ENCODE measurements around the gene FAM187B. TPM values are rescaled to one million over a fixed set of nuclear protein-coding genes. Genes with fewer than 3 reads are reported as not detected.

FAM187B gene
- total and polyA plus RNA-seq, 4 donors = 0.17 TPM; not detected in 3

DNA sequence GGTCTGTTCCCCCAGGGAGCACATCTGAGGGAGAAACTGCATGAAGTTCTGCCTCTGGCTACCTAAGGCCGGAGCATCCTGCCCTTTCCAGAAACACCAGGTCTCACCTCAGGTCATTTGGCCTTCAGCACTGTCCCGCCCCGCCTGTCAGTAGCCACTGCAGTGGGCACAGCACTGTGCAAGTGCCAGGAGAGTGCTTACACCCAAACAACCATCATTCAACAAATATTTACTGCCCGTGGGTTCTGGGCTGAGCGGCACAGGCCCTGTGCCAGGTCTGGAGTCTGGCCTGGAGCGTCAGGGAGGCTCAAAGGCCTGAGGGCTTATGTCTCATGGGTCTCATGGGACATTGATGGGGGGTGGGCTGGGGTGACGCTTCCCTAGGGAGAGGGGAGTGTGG is 43.0 kb upstream of the FAM187B start (continued):
- TF ChIP-seq CTCF (IDR thresholded peaks at IDR 0.05; ENCODE audit: low read depth, low read length, missing input control) = no peak

DNA sequence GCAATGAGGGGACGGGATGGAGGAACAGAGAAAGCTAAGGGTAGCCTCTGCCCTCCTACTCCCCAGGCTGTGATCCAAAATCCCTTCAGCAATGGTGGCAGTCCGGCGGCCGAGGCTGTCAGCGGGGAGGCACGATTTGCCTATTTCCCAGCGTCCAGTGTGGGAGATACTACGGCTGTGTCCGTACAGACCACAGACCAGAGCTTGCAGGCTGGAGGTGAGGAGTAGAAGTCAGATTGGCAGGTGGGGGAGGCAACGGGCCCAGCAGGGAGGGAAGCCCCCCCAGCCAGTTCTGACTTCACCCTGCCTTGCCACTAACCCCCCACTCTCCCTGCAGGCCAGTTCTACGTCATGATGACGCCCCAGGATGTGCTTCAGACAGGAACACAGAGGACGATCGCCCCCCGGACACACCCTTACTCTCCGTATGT is 41.9 kb upstream of the FAM187B start:
- Histone ChIP-seq H3K27ac (ENCODE audit: low read depth in 1 of 2, low read length in 2 of 2) (peak overlapping the region; percentile 82 to 91), H3K9ac (ENCODE audit: low read depth in 1 of 2, low read length in 2 of 2) (no peak overlapping the region), H3K4me1 (ENCODE audit: control insufficient read depth in 4 of 4, insufficient read depth in 4 of 4, low read length in 3 of 4) (peaks cover 22 to 63% (median 41%) of the 10 kb centered on the region in 4 donors), H3K9me3 (ENCODE audit: control insufficient read depth in 4 of 4, low read length in 3 of 4) (no peaks in the 10 kb centered on the region), H3K27me3 (ENCODE audit: control insufficient read depth in 4 of 4, insufficient read depth in 4 of 4, low read length in 3 of 4) (no peaks in the 10 kb centered on the region), H3K4me3 (ENCODE audit: low read depth in 1 of 3, low read length in 3 of 3) (peak overlapping the region in 1 of 3 donors; percentile 41), H3K36me3 (ENCODE audit: control insufficient read depth in 4 of 4, insufficient read depth in 3 of 4, low read depth in 1 of 4, low read length in 3 of 4) (peaks cover 0 to 8% (median 6%) of the 10 kb centered on the region in 4 donors)
- DNase-seq (ENCODE audit: low spot score) = no peak
- WGBS = 92% methylated on average over 16 of the region's 16 CpGs
- TF ChIP-seq RAD21 (IDR thresholded peaks at IDR 0.05) (no peak), HNF4G (IDR thresholded peaks at IDR 0.05) (no peak), EGR1 (IDR thresholded peaks at IDR 0.05; ENCODE audit: low read depth in 2 of 2) (no peak), TAF1 (conservative IDR thresholded peaks at IDR 0.05) (no peak), CTCF (IDR thresholded peaks at IDR 0.05; ENCODE audit: low read depth, low read length, missing input control) (no peak), FOXA2 (IDR thresholded peaks at IDR 0.05) (no peak)

GRCh38 chr19:35269438-35270117 is 41.0 kb upstream of the FAM187B start:
- Histone ChIP-seq H3K9me3 (ENCODE audit: control insufficient read depth in 4 of 4, low read length in 3 of 4) (no peaks in the 10 kb centered on the region), H3K9ac (ENCODE audit: low read depth in 1 of 2, low read length in 2 of 2) (no peak overlapping the region), H3K4me3 (ENCODE audit: low read depth in 1 of 3, low read length in 3 of 3) (peak overlapping the region; percentile 53 to 89 (median 61)), H3K27me3 (ENCODE audit: control insufficient read depth in 4 of 4, insufficient read depth in 4 of 4, low read length in 3 of 4) (no peaks in the 10 kb centered on the region), H3K4me1 (ENCODE audit: control insufficient read depth in 4 of 4, insufficient read depth in 4 of 4, low read length in 3 of 4) (peaks cover 23 to 67% (median 46%) of the 10 kb centered on the region in 4 donors), H3K27ac (ENCODE audit: low read depth in 1 of 2, low read length in 2 of 2) (peak overlapping the region; percentile 83 to 91), H3K36me3 (ENCODE audit: control insufficient read depth in 4 of 4, insufficient read depth in 3 of 4, low read depth in 1 of 4, low read length in 3 of 4) (peaks cover 0 to 8% (median 6%) of the 10 kb centered on the region in 4 donors)
- WGBS = 2% methylated on average over 66 of the region's 66 CpGs
- DNase-seq (ENCODE audit: low spot score) = peak; percentile 93
- no peak for TF ChIP-seq SP1 (IDR thresholded peaks at IDR 0.05)
- no peak for TF ChIP-seq ZBTB33 (IDR thresholded peaks at IDR 0.05)
- no peak for TF ChIP-seq MAX (IDR thresholded peaks at IDR 0.05)
- TF ChIP-seq RAD21 (IDR thresholded peaks at IDR 0.05) = peak; percentile 61 to 72
- no peak for TF ChIP-seq REST (IDR thresholded peaks at IDR 0.05)
- TF ChIP-seq, protein P1, sequence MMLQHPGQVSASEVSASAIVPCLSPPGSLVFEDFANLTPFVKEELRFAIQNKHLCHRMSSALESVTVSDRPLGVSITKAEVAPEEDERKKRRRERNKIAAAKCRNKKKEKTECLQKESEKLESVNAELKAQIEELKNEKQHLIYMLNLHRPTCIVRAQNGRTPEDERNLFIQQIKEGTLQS (IDR thresholded peaks at IDR 0.05) = no peak
- peak; percentile 51 for TF ChIP-seq YY1 (IDR thresholded peaks at IDR 0.05)
- TF ChIP-seq NR2F2 (IDR thresholded peaks at IDR 0.05) = no peak
- TF ChIP-seq CTCF (IDR thresholded peaks at IDR 0.05; ENCODE audit: low read depth, low read length, missing input control) = peak; percentile 60
- TF ChIP-seq EGR1 (IDR thresholded peaks at IDR 0.05; ENCODE audit: low read depth in 2 of 2) = no peak
- TF ChIP-seq TAF1 (conservative IDR thresholded peaks at IDR 0.05) = no peak
- TF ChIP-seq JUND (IDR thresholded peaks at IDR 0.05) = no peak
- no peak for TF ChIP-seq FOXA1 (IDR thresholded peaks at IDR 0.05)
- TF ChIP-seq RXRA (IDR thresholded peaks at IDR 0.05) = no peak

Measured in liver (tissue), 9 donors.